BJ (cell line): Measurements from ENCODE around the gene ANKS3. TPM values are rescaled to one million over a fixed set of nuclear protein-coding genes. Genes with fewer than 3 reads are reported as not detected.
A peak's percentile ranks its signal among the peaks of the same experiment; 100 is the strongest.

Experiments
- CTCF ChIA-PET: fragments of 350-600 bp; formaldehyde crosslinking; extraction: SDS; loops from one replicate; lab custom pipeline; 2021; ENCODE audit warnings: antibody characterized with exemption, inconsistent platforms; lab: Yijun Ruan, JAX
- POLR2A ChIA-PET: fragments of 300-600 bp; sonication (Branson Sonifier 250); formaldehyde crosslinking; extraction: SDS; loops from one replicate; lab custom pipeline; 2021; ENCODE audit warnings: antibody characterized with exemption; lab: Charles Lee
- DNase-seq: peaks from one replicate; pipeline ENCODE4 v3.0.0-alpha.2; 2011; ENCODE audit warnings: low read depth
- H3K27me3 ChIP-seq: 2 replicates; pipeline ENCODE4 v1.6.0; 2011; ENCODE audit warnings: low read length; ENCODE audit not compliant: control insufficient read depth, insufficient read depth
- H3K36me3 ChIP-seq: 2 replicates; pipeline ENCODE4 v1.5.1; 2011; ENCODE audit warnings: low read length; ENCODE audit not compliant: control insufficient read depth, insufficient read depth
- H3K4me3 ChIP-seq: 2 replicates; pipeline ENCODE4 v1.5.1; 2011; ENCODE audit warnings: low read depth, mild to moderate bottlenecking, control low read depth, low read length
- CTCF ChIP-seq: IDR thresholded peaks from 2 replicates; pipeline ENCODE4 v1.5.1; 2011; ENCODE audit warnings: low read depth, mild to moderate bottlenecking, control low read depth, inconsistent platforms, low read length, moderate library complexity; ENCODE audit not compliant: insufficient read depth
- polyA plus RNA-seq: library from polyadenylated mRNA; depleted of rRNA; stranded (reverse); fragments of >200 nt; gene quantifications from 2 replicates; pipeline ENCODE4 v1.2.3, GENCODE V29; 2011

The ANKS3 gene
- polyA plus RNA-seq, 1 experiment = 23.7 TPM

- Histone ChIP-seq H3K4me3 (peak within 1 kb of the TSS; percentile 82), H3K27me3 (no peaks in the 10 kb centered on the region), H3K36me3 (peaks cover 38% of the 10 kb centered on the region)
- peak; percentile 70 for DNase-seq
- no peak for TF ChIP-seq CTCF
- ChIA-PET CTCF (interaction anchor here (0.8 kb wide), 1 partner anchor 34 kb away, joined by 5 read pairs; no protein-coding TSS in a partner anchor), POLR2A (no interaction called here)
Observed at GRCh38 chr16:4693296-4693955, 40.6 kb downstream of the ANKS3 start, which contains the start of gene NUDT16L1. NUDT16L1 (plus strand) TSS chr16:4693562; CDS start chr16:4693727, 165 bp downstream.

- ChIA-PET POLR2A (no interaction called here), CTCF (interaction anchor here (0.8 kb wide), 1 partner anchor 34 kb away, joined by 5 read pairs; no protein-coding TSS in a partner anchor)
- Histone ChIP-seq H3K36me3 (peaks cover 35% of the 10 kb centered on the region), H3K27me3 (no peaks in the 10 kb centered on the region), H3K4me3 (peak overlapping the region; percentile 51)
- TF ChIP-seq CTCF = no peak
- DNase-seq = no peak
Observed at GRCh38 chr16:4692460-4693295, 41.4 kb downstream of the ANKS3 start.

GRCh38 chr16:4691666-4692412 lies 42.2 kb downstream of the ANKS3 start:
- no peak for DNase-seq
- H3K36me3 ChIP-seq = peaks cover 30% of the 10 kb centered on the region
- TF ChIP-seq CTCF = no peak
- no peaks in the 10 kb centered on the region for H3K27me3 ChIP-seq
- ChIA-PET POLR2A (no interaction called here), CTCF (no interaction called here)
- H3K4me3 ChIP-seq = no peak overlapping the region

- Histone ChIP-seq H3K4me3 (no peak overlapping the region), H3K27me3 (no peaks in the 10 kb centered on the region), H3K36me3 (peaks cover 27% of the 10 kb centered on the region)
- DNase-seq = no peak
- POLR2A ChIA-PET = no interaction called here
- TF ChIP-seq CTCF = no peak
- CTCF ChIA-PET = no interaction called here
Observed at GRCh38 chr16:4690946-4691665, 43.0 kb downstream of the ANKS3 start.
